NOMO-1 treated with dmso at 0.1 percent for 144 hours (cell line): ENCODE results near the gene TRIM56.
"Not testable (repeated sequence)": the region's sequence is repeated elsewhere in the genome, so short reads cannot be mapped to it uniquely, and the experiment has no call there.

Experiments used
- DNase-seq: peaks from one replicate; lab custom pipeline; 2025; ENCODE audit not compliant: unreplicated experiment; lab: John Stamatoyannopoulos, UW

The TRIM56 gene

GRCh38 chr7:101112233-101112632, 27.0 kb downstream of the TRIM56 start:
- no peak for DNase-seq

DNA sequence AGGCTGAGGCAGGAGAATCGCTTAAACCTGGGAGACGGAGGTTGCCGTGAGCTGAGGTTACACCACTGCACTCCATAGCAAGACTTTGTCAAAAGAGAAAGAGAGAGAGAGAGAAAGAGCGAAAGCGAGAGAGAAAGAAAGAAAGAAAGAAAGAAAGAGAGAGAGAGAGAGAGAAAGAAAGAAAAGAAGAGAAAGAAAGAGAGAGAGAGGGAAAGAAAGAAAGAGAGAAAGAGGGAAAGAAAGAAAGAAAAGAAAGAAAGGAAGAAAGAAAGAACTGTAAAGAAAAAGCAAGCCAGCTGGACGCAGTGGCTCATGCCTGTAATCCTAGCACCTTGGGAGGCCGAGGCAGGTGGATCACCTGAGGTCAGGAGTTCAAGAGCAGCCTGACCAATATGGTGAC, 27.9 kb downstream of the TRIM56 start:
- not testable (repeated sequence) for DNase-seq

GRCh38 chr7:101113836-101114235, 28.6 kb downstream of the TRIM56 start:
- DNase-seq = no peak

- DNase-seq = no peak
These were observed 29.2 kb downstream of the TRIM56 start for GRCh38 chr7:101114492-101114891.

- DNase-seq = no peak
These were observed 29.9 kb downstream of the TRIM56 start for GRCh38 chr7:101115215-101115614.

GRCh38 chr7:101116898-101117297, 31.6 kb downstream of the TRIM56 start:
- no peak for DNase-seq

GRCh38 chr7:101118856-101119255, 33.6 kb downstream of the TRIM56 start:
- DNase-seq = no peak

GRCh38 chr7:101119876-101120275, 34.6 kb downstream of the TRIM56 start:
- DNase-seq = no peak

- no peak for DNase-seq
These were observed 35.0 kb downstream of the TRIM56 start for GRCh38 chr7:101120315-101120714.

GRCh38 chr7:101121631-101121990, 36.3 kb downstream of the TRIM56 start:
- not testable (repeated sequence) for DNase-seq

GRCh38 chr7:101121991-101122932, 37.0 kb downstream of the TRIM56 start:
- peak; percentile 31 for DNase-seq

GRCh38 chr7:101122933-101123702, 37.8 kb downstream of the TRIM56 start:
- no peak for DNase-seq

- DNase-seq = no peak
These were observed 38.4 kb downstream of the TRIM56 start for GRCh38 chr7:101123703-101124068.

DNA sequence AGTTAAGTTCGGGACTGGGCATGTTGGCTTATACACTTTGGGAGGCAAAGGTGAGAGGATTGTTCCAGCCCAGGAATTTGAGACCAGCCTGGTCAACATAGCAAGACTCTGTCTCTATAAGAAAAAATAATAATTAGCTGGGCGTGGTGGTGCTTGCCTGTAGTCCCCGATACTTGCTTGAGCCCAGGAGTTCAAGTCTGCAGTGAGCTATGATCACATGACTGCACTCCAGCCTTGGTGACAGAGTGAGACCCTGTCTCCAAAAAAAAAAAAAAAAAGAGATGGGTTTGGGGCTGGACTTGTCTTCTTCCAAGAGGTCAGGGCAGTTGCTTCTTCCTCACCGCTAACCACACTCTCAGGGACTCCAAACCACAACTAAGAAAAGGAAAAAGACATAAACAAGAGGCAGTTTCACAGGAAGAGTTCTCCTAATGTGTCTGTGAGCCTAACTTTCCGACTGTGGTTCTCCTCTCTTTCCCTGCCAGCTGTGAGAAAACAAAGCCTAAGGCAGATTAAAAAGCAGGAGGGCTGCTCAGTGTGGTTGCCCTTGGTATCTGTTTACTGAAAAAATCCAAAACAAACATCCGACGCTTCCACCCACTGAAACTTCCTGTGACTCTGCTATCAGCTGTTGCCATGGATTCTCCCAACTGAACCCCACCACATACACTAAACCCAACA, 39.2 kb downstream of the TRIM56 start:
- peak; percentile 34 for DNase-seq

- DNase-seq = no peak
These were observed 40.8 kb downstream of the TRIM56 start for GRCh38 chr7:101125989-101126650.

- no peak for DNase-seq
These were observed 41.6 kb downstream of the TRIM56 start, which contains the start of gene SERPINE1 for GRCh38 chr7:101126651-101127459. TSS of gene SERPINE1 (plus strand) at chr7:101127104. CDS start at chr7:101128394, 1,290 bp downstream.

DNA sequence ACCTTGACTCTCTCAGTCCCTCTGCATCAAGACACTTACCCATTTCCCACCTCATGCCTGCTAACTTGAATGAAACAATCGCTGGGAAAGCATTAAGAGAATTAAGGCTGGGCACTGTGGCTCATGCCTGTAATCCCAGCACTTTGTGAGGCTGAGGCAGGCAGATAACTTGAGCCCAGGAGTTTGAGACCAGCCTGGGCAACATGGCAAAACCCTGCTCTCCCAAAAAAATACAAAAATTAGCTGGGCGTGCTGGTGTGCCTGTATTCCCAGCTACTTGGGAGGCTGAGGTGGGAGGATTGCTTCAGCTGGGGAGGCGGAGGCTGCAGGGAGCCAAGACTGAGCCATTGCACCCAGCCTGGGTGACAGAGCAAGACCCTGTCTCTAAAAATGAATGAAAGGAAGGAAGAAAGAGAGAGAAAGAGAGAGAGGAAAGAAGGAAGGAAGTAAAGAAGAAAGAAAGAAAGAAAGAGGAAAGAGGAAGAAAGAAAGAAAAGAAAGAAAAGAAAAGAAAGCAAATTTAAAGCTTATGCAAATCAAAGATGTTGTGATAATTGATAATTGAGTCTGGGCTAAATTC, 42.3 kb downstream of the TRIM56 start:
- no peak for DNase-seq

GRCh38 chr7:101128040-101128834, 43.0 kb downstream of the TRIM56 start:
- DNase-seq = no peak

DNA sequence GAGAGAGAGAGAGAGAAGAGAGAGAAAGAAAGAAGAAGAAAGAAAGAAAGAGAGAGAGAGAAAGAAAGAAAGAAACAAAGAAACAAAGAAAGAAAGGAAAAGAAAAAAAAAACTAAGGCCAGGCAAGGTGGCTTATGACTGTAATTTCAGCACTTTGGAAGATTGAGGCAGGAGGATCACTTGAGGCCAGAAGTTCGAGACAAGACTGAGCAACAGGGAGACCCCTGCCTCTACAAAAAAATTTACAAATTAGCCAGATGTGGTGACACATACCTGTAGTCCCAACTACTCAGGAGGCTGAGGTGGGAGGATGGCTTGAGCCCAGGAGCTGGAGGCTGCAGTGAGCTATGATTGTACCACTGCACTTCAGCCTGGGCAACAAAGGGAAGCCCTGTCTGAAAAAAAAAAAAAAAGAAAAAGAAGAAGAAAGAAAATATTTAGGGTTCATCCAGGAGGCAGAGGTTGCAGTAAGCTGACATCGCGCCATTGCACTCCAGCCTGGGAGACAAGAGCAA, 44.4 kb downstream of the TRIM56 start:
- DNase-seq = no peak
